Measurements from ENCODE around the gene ADARB1. TPM values are rescaled to one million over a fixed set of nuclear protein-coding genes. Genes with fewer than 3 reads are reported as not detected.

ADARB1 gene
- total and polyA plus RNA-seq, 2 experiments from 2014 or later, result 9.4 to 14.0 TPM

DNA sequence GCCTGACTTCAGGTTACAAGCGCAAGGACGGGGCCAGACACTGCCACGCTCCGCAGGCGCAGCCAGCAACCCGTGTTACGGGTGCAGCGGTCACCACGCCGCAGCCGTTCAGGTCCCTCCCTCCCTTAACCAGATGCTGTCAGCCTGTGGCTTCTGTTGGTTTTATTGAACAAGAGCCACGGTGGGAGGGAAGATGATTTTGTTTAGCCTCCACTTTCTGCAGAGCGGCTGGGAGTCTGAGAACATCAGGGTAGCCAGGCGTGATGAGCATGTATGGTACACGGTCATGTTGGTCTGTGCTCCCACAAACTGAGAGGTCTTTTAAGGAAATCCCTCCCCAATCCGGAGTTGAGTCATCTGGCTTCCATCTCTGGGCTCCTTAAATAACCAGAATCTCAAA is 18.5 kb upstream of the ADARB1 start:
- no peaks in the 10 kb centered on the region for H3K9me3 ChIP-seq (ENCODE audit: low read depth)
- no peak overlapping the region for H3K4me3 ChIP-seq
- no peak for TF ChIP-seq CTCF (IDR thresholded peaks at IDR 0.05; ENCODE audit: low read depth, low read length)
- no peak overlapping the region for H3K27ac ChIP-seq
- no peaks in the 10 kb centered on the region for H3K4me1 ChIP-seq (ENCODE audit: low read depth)
- no peak for DNase-seq (ENCODE audit: low read depth in 1 of 2, low spot score in 1 of 2)
- H3K27me3 ChIP-seq, result no peaks in the 10 kb centered on the region
- no peaks in the 10 kb centered on the region for H3K36me3 ChIP-seq

GRCh38 chr21:45056296-45056904 is 18.0 kb upstream of the ADARB1 start:
- Histone ChIP-seq H3K27me3 (no peaks in the 10 kb centered on the region), H3K36me3 (no peaks in the 10 kb centered on the region), H3K9me3 (ENCODE audit: low read depth) (no peaks in the 10 kb centered on the region), H3K4me1 (ENCODE audit: low read depth) (no peaks in the 10 kb centered on the region), H3K27ac (no peak overlapping the region), H3K4me3 (no peak overlapping the region)
- no peak for TF ChIP-seq CTCF (IDR thresholded peaks at IDR 0.05; ENCODE audit: low read depth, low read length)
- DNase-seq (ENCODE audit: low read depth in 1 of 2, low spot score in 1 of 2), result no peak

DNA sequence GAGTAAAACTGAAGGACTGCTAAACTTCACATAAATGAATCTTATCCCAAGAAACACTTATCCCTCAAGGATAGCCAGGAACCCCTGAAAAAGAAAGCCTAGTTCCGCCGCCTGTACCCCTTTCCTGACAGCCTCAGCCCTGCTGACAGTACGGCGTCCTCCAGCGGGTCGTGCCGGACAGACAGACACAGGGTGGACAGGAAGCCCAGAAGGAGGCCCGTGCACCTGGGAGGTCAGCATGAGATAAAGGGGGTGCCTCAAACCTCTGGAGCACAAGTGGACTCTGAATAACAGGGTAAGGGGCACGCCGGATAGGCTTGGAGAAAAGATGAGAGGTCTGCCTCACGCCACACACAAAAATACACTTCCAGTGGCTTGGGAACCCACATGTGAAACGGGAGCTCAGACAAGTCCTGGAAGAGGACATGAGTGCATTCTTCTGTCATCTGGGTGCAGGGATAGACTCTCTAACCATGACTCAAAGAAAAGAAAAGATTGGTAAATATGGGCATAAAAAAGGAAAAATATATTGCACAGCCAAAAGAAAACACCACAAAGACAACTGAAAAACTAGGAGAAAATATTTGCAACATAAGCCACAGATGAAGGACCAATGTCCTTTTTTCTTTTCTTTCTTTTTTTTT is 17.3 kb upstream of the ADARB1 start:
- H3K27me3 ChIP-seq, result no peaks in the 10 kb centered on the region
- H3K36me3 ChIP-seq, result no peaks in the 10 kb centered on the region
- no peak overlapping the region for H3K4me3 ChIP-seq
- no peak for DNase-seq (ENCODE audit: low read depth in 1 of 2, low spot score in 1 of 2)
- H3K9me3 ChIP-seq (ENCODE audit: low read depth), result no peaks in the 10 kb centered on the region
- no peak overlapping the region for H3K27ac ChIP-seq
- TF ChIP-seq CTCF (IDR thresholded peaks at IDR 0.05; ENCODE audit: low read depth, low read length), result no peak
- no peaks in the 10 kb centered on the region for H3K4me1 ChIP-seq (ENCODE audit: low read depth)

- H3K4me1 ChIP-seq (ENCODE audit: low read depth), result no peaks in the 10 kb centered on the region
- TF ChIP-seq CTCF (IDR thresholded peaks at IDR 0.05; ENCODE audit: low read depth, low read length), result no peak
- H3K27me3 ChIP-seq, result no peaks in the 10 kb centered on the region
These were observed 16.5 kb upstream of the ADARB1 start for GRCh38 chr21:45057886-45058285.

GRCh38 chr21:45059121-45059520 is 15.3 kb upstream of the ADARB1 start:
- H3K36me3 ChIP-seq, result no peaks in the 10 kb centered on the region
- DNase-seq (ENCODE audit: low read depth in 1 of 2, low spot score in 1 of 2), result no peak
- no peaks in the 10 kb centered on the region for H3K4me1 ChIP-seq (ENCODE audit: low read depth)
- no peak for TF ChIP-seq CTCF (IDR thresholded peaks at IDR 0.05; ENCODE audit: low read depth, low read length)
- H3K27me3 ChIP-seq, result no peaks in the 10 kb centered on the region
- no peak overlapping the region for H3K4me3 ChIP-seq
- no peak overlapping the region for H3K27ac ChIP-seq
- H3K9me3 ChIP-seq (ENCODE audit: low read depth), result no peaks in the 10 kb centered on the region

More at GRCh38 chr21:45057886-45058285, 16.5 kb upstream of the ADARB1 start:
- no peak overlapping the region for H3K4me3 ChIP-seq
- H3K27ac ChIP-seq, result no peak overlapping the region
- no peaks in the 10 kb centered on the region for H3K36me3 ChIP-seq
- H3K9me3 ChIP-seq (ENCODE audit: low read depth), result no peaks in the 10 kb centered on the region
- no peak for DNase-seq (ENCODE audit: low read depth in 1 of 2, low spot score in 1 of 2)

All from cardiac muscle cell (in vitro differentiated cells and primary cell).